ENCODE data around the gene GPR150.

DNA sequence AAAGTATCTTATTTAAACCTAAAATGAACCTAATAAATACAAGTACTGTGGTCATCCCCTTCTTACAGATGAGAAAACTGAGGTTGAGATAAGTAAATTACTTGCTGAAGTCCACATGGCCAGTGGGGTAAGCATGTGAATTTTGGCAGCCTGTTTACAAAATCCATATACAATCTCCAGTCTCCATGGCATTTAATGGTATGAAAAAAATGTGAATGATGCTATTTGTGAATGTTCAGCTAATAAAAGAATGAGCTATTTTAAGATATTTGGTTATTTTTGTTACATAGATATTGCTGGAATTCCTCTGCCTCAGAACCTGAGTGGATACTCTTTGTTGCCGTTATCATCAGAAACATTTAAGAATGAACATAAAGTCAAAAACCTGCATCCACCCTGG is 19.3 kb upstream of the GPR150 start:
- TF ChIP-seq, protein P1, sequence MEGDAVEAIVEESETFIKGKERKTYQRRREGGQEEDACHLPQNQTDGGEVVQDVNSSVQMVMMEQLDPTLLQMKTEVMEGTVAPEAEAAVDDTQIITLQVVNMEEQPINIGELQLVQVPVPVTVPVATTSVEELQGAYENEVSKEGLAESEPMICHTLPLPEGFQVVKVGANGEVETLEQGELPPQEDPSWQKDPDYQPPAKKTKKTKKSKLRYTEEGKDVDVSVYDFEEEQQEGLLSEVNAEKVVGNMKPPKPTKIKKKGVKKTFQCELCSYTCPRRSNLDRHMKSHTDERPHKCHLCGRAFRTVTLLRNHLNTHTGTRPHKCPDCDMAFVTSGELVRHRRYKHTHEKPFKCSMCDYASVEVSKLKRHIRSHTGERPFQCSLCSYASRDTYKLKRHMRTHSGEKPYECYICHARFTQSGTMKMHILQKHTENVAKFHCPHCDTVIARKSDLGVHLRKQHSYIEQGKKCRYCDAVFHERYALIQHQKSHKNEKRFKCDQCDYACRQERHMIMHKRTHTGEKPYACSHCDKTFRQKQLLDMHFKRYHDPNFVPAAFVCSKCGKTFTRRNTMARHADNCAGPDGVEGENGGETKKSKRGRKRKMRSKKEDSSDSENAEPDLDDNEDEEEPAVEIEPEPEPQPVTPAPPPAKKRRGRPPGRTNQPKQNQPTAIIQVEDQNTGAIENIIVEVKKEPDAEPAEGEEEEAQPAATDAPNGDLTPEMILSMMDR (IDR thresholded peaks at IDR 0.05; ENCODE audit: low read length) = no peak
- TF ChIP-seq EZH2 (IDR thresholded peaks at IDR 0.05; ENCODE audit: borderline replicate concordance, low read length) = no peak

Data from OCI-LY1 (cell line).